GM12801 (cell line): ENCODE results near the gene PHF12.

ENCODE experiments used
- CTCF ChIP-seq: IDR thresholded peaks from one replicate; pipeline ENCODE4 v1.5.1; 2011; ENCODE audit warnings: control low read depth; ENCODE audit not compliant: insufficient read length; ENCODE audit errors: extremely low read depth

The PHF12 gene

GRCh38 chr17:28937044-28937729 lies 14.1 kb downstream of the PHF12 start:
- no peak for TF ChIP-seq CTCF

- TF ChIP-seq CTCF = no peak
Observed at GRCh38 chr17:28935744-28936460, 15.4 kb downstream of the PHF12 start.

- TF ChIP-seq CTCF = no peak
Observed at GRCh38 chr17:28929787-28930186, 21.5 kb downstream of the PHF12 start.

- no peak for TF ChIP-seq CTCF
Observed at GRCh38 chr17:28928061-28928460, 23.3 kb downstream of the PHF12 start.

- no peak for TF ChIP-seq CTCF
Observed at GRCh38 chr17:28926786-28927185, 24.5 kb downstream of the PHF12 start.

- no peak for TF ChIP-seq CTCF
Observed at GRCh38 chr17:28926366-28926765, 25.0 kb downstream of the PHF12 start.

- TF ChIP-seq CTCF = no peak
Observed at GRCh38 chr17:28925912-28926365, 25.4 kb downstream of the PHF12 start.
